Aorta (tissue), 5 donors: ENCODE data around the gene TBC1D16. TPM values are rescaled to one million over a fixed set of nuclear protein-coding genes. Genes with fewer than 3 reads are reported as not detected.

Experiments
- ATAC-seq: fragments of 200-7000 bp; cut with Tn5 transposase; one replicate; pipeline ENCODE4 v1.9.1; 2022; ENCODE audit warnings: moderate library complexity; ENCODE audit not compliant: low FRiP score
- DNase-seq, 2 donors: peaks; one replicate each; pipeline ENCODE4 v3.0.0-alpha.2; 2020
- H3K27ac ChIP-seq, 2 donors: one replicate each; pipeline ENCODE4 v1.5.1; 2013; ENCODE audit warnings: low read length in 2 of 2, mild to moderate bottlenecking in 2 of 2, moderate library complexity in 2 of 2, control low read depth in 1 of 2, inconsistent platforms in 1 of 2, low read depth in 1 of 2
- H3K27me3 ChIP-seq, 2 donors: one replicate each; pipeline ENCODE4 v1.6.1; 2013; ENCODE audit warnings: control low read depth in 1 of 2, low read length in 1 of 2, mild to moderate bottlenecking in 1 of 2, moderate library complexity in 1 of 2; ENCODE audit not compliant: insufficient read depth in 2 of 2, control insufficient read depth in 1 of 2
- H3K36me3 ChIP-seq, 2 donors: one replicate each; pipeline ENCODE4 v1.6.1; 2013; ENCODE audit warnings: control low read depth in 1 of 2, low read length in 1 of 2, mild to moderate bottlenecking in 1 of 2; ENCODE audit not compliant: insufficient read depth in 2 of 2, control insufficient read depth in 1 of 2
- H3K4me1 ChIP-seq, 2 donors: one replicate each; pipeline ENCODE4 v1.6.1; 2013; ENCODE audit warnings: low read length in 2 of 2, control low read depth in 1 of 2, mild to moderate bottlenecking in 1 of 2, moderate library complexity in 1 of 2; ENCODE audit not compliant: insufficient read depth in 2 of 2, control insufficient read depth in 1 of 2
- H3K4me3 ChIP-seq, 2 donors: one replicate each; pipeline ENCODE4 v1.5.1; 2013; ENCODE audit warnings: low read length in 2 of 2, control low read depth in 1 of 2, mild to moderate bottlenecking in 1 of 2
- H3K9me3 ChIP-seq: one replicate; pipeline ENCODE4 v1.6.1; 2013; ENCODE audit warnings: mild to moderate bottlenecking, low read length; ENCODE audit not compliant: control insufficient read depth
- WGBS, 2 donors: extraction: QIAGEN DNeasy Blood & Tissue Kit; methylation state at CpG; one replicate each; pipeline ENCODE4 v1.1.7; 2013; 5-methylcytosine and 5-hydroxymethylcytosine counted together
- intact Hi-C, 2 donors: fragments of 100-400 bp; cut with DNase I; formaldehyde crosslinking; loops; one replicate each; pipeline versions ENCODE4 v1.14.2 to v1.15.0; 2022
- polyA plus RNA-seq, 2 donors: library from polyadenylated mRNA; stranded (reverse); fragments of 200-250 nt; gene quantifications; one replicate each; pipeline ENCODE4 v1.2.3, GENCODE V29; 2013
- total RNA-seq, 2 donors: library from RNA; stranded (reverse); fragmentation: NEBNext Ultra II Directional; extraction: Animal tissue kit (Norgen Biotek cat#: 25700); gene quantifications; one replicate each; pipeline ENCODE4 v1.2.1, GENCODE V29; 2021
- donor health status: healthy with polysubstance abuse.
- donor health status: Bipolar disorder and iron deficiency.
- donor health status: DM: no; HTN: no; CAD: no.
- donor health status: DM: no; HTN: no; CAD: no.
- donor health status: DM: yes; HTN: yes; CAD: no.

TBC1D16 gene
- total and polyA plus RNA-seq, 4 donors = 6.4 to 43.6 (median 27.7) TPM

DNA sequence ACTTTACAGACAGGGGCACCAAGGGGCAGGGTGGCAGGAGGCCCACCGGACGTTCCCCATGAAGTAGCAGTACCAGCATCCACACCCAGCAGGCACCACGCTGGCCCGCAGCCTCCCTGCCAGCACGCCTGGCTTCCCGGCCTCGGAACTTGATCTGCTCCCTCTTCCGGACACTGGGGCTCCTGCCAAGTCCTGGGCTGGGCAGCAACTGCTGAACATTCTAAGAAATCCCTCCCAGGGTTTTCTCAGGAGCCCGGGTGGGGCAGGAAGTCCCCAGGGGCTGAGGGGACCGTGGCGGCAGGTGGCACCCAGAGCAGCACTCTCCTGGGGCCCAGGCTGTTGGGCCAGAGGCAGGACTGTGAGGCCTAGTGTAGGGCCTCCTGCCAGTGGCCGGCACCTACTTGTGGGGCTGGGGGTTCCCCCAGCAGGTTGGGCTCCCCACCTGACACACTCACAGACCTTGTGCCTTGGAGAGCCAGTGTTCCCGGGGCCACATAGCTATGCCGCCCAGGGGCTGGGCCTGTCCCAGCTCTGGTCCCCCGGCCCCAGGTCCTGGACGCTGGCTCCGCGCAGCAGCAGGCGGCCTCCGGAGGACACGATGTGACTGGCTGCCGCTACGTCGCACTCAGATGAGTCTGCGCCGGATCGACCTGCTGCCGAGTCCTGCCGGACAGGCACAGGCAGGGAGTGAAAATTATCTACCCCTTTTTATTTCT is 110.3 kb downstream of the TBC1D16 start:
- 46 to 49% methylated on average over 29 of the region's 29 CpGs for WGBS, 2 donors
- no peak overlapping the region for H3K27ac ChIP-seq
- no peaks in the 10 kb centered on the region for H3K4me1 ChIP-seq
- no peaks in the 10 kb centered on the region for H3K9me3 ChIP-seq
- DNase-seq (peak in 1 of 2 donors; percentile 82), ATAC-seq (peak; percentile 55)
- no peaks in the 10 kb centered on the region for H3K27me3 ChIP-seq
- H3K36me3 ChIP-seq = no peaks in the 10 kb centered on the region
- intact Hi-C loops = no loop called here
- H3K4me3 ChIP-seq = no peak overlapping the region

DNA sequence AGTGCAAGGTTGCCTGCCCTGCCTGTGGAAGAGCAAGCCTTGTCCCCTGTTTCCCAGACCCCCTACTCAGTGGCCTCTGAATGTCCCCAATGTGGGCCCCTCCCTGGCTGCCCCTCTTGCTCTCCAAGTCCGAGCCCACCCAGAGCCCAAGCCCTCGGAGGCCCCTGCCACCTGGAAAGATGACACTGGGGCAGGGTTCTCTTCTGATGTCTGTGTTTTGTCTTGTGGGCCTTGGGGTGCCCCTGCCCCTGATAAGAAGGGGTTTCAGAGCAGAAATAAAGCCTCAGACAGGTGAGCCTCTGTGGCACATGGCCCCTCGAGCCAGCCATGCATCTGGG is 111.1 kb downstream of the TBC1D16 start:
- DNase-seq (no peak), ATAC-seq (no peak)
- H3K4me1 ChIP-seq = no peaks in the 10 kb centered on the region
- intact Hi-C loops = no loop called here
- H3K27ac ChIP-seq = no peak overlapping the region
- H3K9me3 ChIP-seq = no peaks in the 10 kb centered on the region
- H3K36me3 ChIP-seq = no peaks in the 10 kb centered on the region
- H3K27me3 ChIP-seq = no peaks in the 10 kb centered on the region
- WGBS, 2 donors = 78 to 86% methylated on average over 3 of the region's 3 CpGs
- no peak overlapping the region for H3K4me3 ChIP-seq

DNA sequence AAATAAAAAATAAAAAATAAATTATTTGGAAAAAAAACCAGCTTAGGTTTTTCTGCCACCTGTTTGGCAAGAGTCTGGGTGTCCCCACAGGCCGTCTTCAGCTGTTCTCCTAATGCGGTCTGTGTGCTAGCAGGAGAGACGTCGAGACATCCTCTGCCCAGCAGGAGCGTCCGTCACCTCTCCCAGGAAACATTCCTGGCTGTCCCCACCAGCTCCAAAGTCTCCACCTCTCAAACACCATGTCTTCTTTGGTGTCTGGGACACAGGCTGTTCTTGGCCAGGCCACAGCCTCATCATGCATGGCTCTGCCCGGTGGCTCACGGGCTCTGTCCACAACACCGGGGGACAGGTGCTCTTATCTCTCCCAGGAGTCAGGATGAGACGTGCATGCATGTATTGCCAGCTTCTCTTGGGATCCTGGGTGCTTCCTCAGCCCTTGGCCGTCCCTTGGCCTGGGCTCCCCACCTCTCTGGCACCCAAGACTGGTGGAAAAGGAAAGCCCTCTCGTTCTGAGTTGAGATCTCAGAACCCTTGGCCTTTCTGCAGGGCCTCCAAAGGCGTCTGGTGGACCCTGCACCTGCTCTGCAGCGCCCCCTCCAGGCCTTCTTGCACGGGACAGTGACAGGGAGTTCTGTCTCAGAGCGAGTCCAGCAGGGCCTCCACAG is 111.6 kb downstream of the TBC1D16 start:
- DNase-seq = no peak
- WGBS, 2 donors = 83% methylated on average over 16 of the region's 16 CpGs
- intact Hi-C loops = no loop called here
- Histone ChIP-seq H3K9me3 (no peaks in the 10 kb centered on the region), H3K4me3 (no peak overlapping the region), H3K27ac (no peak overlapping the region), H3K27me3 (no peaks in the 10 kb centered on the region), H3K36me3 (no peaks in the 10 kb centered on the region), H3K4me1 (no peaks in the 10 kb centered on the region)
- no peak for ATAC-seq

DNA sequence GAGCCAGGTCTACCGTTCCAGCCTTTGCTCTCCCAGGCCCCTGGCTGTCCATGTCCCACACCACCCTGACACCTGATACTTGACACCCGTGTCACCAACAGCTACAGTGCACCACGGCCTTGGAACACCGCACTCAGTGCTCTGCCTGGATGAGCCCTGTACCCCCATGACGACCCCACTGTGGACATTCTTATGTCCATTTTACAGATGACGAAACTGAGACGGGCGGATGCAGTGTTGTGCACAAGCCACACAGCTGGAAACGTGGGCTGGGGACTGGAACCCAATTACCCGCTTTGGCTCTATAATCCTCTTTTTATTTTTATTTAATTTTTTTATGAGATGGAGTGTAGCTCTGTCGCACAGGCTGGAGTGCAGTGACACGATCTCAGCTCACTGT is 112.9 kb downstream of the TBC1D16 start:
- H3K27me3 ChIP-seq = no peaks in the 10 kb centered on the region
- DNase-seq (no peak), ATAC-seq (no peak)
- no peak overlapping the region for H3K4me3 ChIP-seq
- H3K4me1 ChIP-seq = no peaks in the 10 kb centered on the region
- 86 to 87% methylated on average over 12 of the region's 12 CpGs for WGBS, 2 donors
- H3K27ac ChIP-seq = no peak overlapping the region
- H3K9me3 ChIP-seq = no peaks in the 10 kb centered on the region
- intact Hi-C loops = no loop called here
- H3K36me3 ChIP-seq = no peaks in the 10 kb centered on the region

DNA sequence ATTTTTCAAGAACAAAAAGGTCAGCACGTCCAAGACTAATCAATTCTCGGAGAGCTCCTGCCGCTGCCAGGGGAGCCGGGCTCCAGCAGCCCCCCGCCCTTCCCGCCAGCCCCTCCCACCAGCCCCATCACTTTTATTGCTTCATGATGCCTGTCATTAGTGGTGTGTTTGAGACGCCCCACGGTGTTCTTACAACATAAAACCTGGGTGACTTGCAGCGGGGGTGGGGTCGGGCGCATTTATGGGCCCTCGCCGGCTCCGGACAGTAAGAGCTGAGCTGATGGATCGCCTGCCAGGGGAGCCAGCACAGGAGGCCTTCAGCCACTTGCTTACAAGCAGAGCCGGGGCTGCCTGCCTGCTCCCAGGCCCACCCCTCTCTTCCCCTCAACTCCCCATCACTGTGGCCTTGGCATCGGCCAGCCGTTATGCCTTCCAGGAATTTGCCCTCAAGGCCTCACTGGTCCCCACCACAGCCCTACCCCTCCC is 113.5 kb downstream of the TBC1D16 start:
- Histone ChIP-seq H3K4me3 (no peak overlapping the region), H3K36me3 (no peaks in the 10 kb centered on the region), H3K4me1 (no peaks in the 10 kb centered on the region), H3K27me3 (no peaks in the 10 kb centered on the region), H3K27ac (no peak overlapping the region), H3K9me3 (no peaks in the 10 kb centered on the region)
- intact Hi-C loops = no loop called here
- no peak for ATAC-seq
- 27 to 33% methylated on average over 18 of the region's 18 CpGs for WGBS, 2 donors
- DNase-seq = no peak

DNA sequence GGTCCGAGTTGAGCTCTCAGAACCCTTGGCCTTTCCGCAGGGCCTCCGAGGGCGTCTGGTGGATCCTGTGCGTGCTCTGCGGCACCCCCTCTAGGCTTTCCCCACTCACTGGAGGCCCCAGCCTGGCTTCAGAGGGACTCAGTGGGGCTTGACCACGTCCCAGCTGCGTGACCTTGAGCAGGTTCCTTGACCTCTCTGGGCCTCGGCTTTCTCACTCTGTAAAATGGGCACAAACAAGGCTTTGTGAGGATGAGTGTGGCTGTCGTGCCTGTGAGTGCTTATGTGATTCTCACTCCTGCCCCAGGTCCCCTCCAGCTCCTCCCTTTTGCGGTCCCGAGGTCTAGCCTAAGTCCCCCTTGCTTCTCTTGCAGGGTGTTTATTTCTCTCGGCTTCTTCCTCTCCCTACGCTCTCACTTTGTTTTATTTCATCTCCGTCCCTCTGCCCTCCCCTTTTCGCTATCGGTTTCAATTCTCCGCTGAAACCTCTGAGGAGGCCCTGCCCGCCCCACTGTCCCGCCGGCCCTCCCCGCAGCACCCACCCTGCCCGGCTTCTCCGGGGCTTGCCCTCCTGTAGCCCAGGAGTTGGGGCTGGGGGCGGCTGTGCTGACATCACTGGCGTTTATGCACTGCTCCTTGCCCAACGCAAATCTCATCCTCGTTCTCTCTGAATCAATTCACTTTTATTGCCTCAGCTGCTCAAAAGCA is 114.1 kb downstream of the TBC1D16 start:
- WGBS, 2 donors = 53 to 56% methylated on average over 28 of the region's 28 CpGs
- ATAC-seq (no peak), DNase-seq (no peak)
- intact Hi-C loops = no loop called here
- Histone ChIP-seq H3K36me3 (no peaks in the 10 kb centered on the region), H3K4me1 (no peaks in the 10 kb centered on the region), H3K27ac (no peak overlapping the region), H3K9me3 (no peaks in the 10 kb centered on the region), H3K27me3 (no peaks in the 10 kb centered on the region), H3K4me3 (no peak overlapping the region)

DNA sequence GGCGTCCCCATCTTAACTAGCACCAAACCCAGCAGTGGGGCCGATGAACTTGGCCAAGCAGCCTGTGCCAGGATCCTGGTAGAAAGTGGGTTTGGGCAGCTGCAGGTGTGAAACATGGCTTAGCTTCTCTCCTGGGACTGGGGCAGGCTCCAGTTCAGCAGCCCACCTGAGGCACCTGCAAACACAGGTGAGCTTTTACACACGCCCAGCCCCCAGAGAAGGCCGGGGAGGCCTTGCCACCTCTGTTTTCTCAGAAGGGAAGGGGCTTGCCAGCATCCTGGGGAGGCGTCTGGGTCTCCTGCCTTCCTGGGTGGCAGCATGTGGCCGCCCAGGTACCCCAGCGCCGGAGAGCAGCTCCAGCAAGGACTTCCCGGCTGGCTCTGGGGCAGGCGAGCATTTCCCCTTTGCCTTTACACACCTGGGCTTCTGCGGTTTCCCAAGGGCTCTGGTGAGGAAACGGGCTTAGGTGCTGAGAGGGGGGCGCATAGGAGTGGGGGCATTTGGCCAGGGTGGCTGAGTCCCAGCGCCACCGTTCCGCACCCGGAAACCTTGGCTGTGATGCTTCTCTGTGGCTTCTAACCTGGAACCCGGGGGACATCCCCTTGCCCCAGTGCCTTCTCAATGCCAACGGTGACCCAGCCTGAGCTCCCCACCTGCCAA is 114.8 kb downstream of the TBC1D16 start:
- H3K4me1 ChIP-seq = no peaks in the 10 kb centered on the region
- H3K4me3 ChIP-seq = no peak overlapping the region
- DNase-seq = no peak
- H3K9me3 ChIP-seq = no peaks in the 10 kb centered on the region
- no peak overlapping the region for H3K27ac ChIP-seq
- intact Hi-C loops = no loop called here
- 77% methylated on average over 19 of the region's 19 CpGs for WGBS, 2 donors
- H3K36me3 ChIP-seq = no peaks in the 10 kb centered on the region
- ATAC-seq = no peak
- H3K27me3 ChIP-seq = no peaks in the 10 kb centered on the region

DNA sequence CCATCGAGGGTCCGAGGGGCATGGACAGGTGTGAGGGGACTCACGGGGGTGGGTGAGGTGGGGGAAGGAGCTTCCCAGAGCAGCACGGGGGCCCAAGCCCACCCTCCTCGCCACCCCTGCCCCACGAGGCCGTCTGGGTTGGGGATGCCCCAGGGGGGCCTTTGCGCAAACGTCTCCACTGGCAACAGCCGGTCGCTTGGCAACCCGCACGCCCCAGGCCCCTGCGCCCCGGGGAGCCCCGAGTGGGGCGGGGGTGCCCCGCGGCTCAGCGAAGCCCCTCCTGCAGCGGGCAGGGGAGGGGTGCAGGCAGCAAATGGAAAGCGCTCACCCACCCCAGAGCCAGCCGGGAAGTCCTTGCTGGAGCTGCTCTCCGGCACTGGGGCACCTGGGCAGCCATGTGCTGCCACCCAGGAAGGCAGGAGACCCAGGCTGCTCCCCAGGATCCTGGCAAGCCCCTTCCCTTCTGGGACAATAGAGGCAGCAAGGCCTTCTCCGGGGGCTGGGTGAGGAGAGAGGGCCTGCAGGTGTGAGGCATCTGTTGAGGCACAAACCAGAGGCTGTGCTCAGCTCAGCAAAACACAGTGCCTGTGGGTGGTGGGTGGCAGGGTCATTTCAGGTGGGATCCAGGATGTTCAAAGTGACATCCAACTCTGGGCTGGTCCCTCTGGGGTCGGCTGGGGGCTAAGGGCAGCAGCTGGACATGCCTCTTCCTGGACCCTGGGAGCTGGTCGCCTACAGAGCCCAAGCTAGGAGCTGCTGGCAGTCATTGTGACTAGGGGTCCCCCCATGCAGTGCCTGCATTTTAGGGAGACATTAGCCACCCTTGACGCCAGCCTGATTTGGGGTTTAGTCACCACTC is 115.6 kb downstream of the TBC1D16 start:
- no peak for ATAC-seq
- Histone ChIP-seq H3K4me1 (no peaks in the 10 kb centered on the region), H3K4me3 (no peak overlapping the region), H3K27ac (no peak overlapping the region), H3K9me3 (no peaks in the 10 kb centered on the region), H3K27me3 (no peaks in the 10 kb centered on the region), H3K36me3 (no peaks in the 10 kb centered on the region)
- peak in 1 of 2 donors; percentile 53 for DNase-seq
- intact Hi-C loops = loop anchor here in 1 of 2 donors (5.0 kb wide), 1 partner anchor 83 kb away; the partner anchor contains the start of gene CBX4
- WGBS, 2 donors = 39 to 45% methylated on average over 16 to 28 of the region's 28 CpGs
